Thyroid gland (tissue), 4 donors: Measurements from ENCODE around the gene TEX44.

Experiments
- POLR2A ChIP-seq, 2 donors: fragments of 450-650 bp; IDR thresholded peaks; one replicate each; pipeline ENCODE4 v1.6.1; 2017; ENCODE audit warnings: antibody characterized with exemption in 2 of 2, mild to moderate bottlenecking in 2 of 2, moderate library complexity in 1 of 2
- TF ChIP-seq, protein P1 (sequence below), 6 experiments: fragments of 200-600 bp in 3 of 6; fragments of 450-650 bp in 3 of 6; sonication (generic) in 3 of 6; IDR thresholded peaks; one replicate each; pipeline ENCODE4 v1.5.1; 2016 to 2019; ENCODE audit warnings: antibody characterized with exemption in 6 of 6, mild to moderate bottlenecking in 2 of 6, inconsistent platforms in 1 of 6, moderate library complexity in 1 of 6

DNA sequence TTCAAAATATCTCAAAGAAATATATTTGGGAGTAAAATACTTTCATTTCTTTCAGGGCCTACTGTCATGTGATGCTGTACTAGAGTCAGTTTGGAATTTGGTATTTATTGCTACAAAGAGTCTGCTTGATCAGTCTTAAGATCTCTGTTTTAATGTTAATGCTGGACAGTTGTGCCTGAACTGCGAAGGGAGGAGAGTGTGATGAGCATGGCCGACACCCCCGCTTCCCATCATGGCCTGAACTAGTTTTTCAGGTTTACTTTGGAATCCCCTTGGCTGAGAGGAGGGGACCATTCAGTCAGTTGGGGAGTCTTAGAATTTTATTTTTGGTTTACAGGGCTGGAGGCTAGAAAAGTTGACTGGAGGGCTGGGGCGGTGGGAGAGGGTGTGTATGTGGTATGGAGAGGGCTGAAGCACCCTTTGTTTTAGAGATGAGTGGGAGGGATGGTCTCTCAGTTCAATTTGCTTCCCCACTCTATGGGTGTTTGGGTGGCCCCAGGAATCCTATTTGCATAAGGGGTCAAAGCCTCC lies 20.9 kb upstream of the TEX44 start:
- TF ChIP-seq, protein P1, sequence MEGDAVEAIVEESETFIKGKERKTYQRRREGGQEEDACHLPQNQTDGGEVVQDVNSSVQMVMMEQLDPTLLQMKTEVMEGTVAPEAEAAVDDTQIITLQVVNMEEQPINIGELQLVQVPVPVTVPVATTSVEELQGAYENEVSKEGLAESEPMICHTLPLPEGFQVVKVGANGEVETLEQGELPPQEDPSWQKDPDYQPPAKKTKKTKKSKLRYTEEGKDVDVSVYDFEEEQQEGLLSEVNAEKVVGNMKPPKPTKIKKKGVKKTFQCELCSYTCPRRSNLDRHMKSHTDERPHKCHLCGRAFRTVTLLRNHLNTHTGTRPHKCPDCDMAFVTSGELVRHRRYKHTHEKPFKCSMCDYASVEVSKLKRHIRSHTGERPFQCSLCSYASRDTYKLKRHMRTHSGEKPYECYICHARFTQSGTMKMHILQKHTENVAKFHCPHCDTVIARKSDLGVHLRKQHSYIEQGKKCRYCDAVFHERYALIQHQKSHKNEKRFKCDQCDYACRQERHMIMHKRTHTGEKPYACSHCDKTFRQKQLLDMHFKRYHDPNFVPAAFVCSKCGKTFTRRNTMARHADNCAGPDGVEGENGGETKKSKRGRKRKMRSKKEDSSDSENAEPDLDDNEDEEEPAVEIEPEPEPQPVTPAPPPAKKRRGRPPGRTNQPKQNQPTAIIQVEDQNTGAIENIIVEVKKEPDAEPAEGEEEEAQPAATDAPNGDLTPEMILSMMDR (IDR thresholded peaks at IDR 0.05), result no peak
- no peak for TF ChIP-seq POLR2A (IDR thresholded peaks at IDR 0.05)
